ENCODE results near the gene HSPA12B. TPM values are rescaled to one million over a fixed set of nuclear protein-coding genes. Genes with fewer than 3 reads are reported as not detected.

HSPA12B gene
- polyA plus RNA-seq, 1 of the 3 experiments (the other 2 are of a cell fraction), result 0.46 TPM

DNA sequence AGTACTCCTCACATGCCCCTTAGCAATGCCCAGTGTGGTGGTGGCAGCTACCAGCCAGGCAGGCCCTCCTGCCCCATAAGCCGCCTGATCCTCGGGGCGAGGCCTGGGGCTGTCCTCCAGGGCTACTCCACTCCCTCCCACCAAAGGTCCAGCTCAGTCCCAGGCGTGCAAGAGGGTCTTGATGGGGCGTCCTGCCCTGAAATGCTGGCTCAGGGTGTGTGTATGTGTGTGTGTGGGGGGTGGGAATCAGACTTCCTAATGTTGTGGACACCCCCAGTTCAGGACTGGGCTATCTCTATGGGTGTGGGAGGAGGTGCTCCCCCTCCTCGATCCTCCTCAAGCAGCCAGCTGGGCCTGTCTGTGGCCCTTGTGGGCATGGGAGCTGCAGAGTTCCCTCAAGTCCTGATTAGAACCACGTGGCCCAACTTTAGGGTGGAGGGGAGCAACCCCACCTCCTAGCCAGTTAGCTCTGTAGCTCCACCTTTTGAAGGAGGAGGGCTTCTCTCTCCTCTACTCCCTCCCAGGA is 7.5 kb downstream of the HSPA12B start (continued):
- no peak for TF ChIP-seq EZH2phosphoT487 (IDR thresholded peaks at IDR 0.05; ENCODE audit: borderline replicate concordance, low read depth)
- TF ChIP-seq RCOR1 (IDR thresholded peaks at IDR 0.05; ENCODE audit: low read length), result no peak
- no peak for TF ChIP-seq SIN3A (IDR thresholded peaks at IDR 0.05; ENCODE audit: borderline replicate concordance, low read depth, low read length)
- TF ChIP-seq RXRA (IDR thresholded peaks at IDR 0.05; ENCODE audit: borderline replicate concordance, low read depth), result no peak

- Histone ChIP-seq H3K27me3 (ENCODE audit: insufficient read depth) (no peaks in the 10 kb centered on the region), H2AFZ (ENCODE audit: low read depth) (no peak overlapping the region), H3K9ac (no peak overlapping the region), H3K4me2 (no peak overlapping the region), H3K4me1 (ENCODE audit: control insufficient read depth in 1 of 2, insufficient read depth in 2 of 2, low read depth in 1 of 2, low read length in 1 of 2) (peaks cover 0 to 25% of the 10 kb centered on the region in 2 experiments; a peak in 1 of 4 replicates), H3K9me2 (no peaks in the 10 kb centered on the region), H3K4me3 (ENCODE audit: low read depth in 2 of 2, low read length in 1 of 2) (no peak overlapping the region), H3K36me3 (replicated peaks in 1 of 2; ENCODE audit: control insufficient read depth in 1 of 2, insufficient read depth in 2 of 2, low read length in 1 of 2) (no peaks in the 10 kb centered on the region), H3K27ac (ENCODE audit: low read depth in 2 of 2, low read length in 1 of 2) (no peak overlapping the region), H4K20me1 (ENCODE audit: insufficient read depth) (no peaks in the 10 kb centered on the region), H3F3A (replicated peaks; ENCODE audit: insufficient read depth) (no peaks in the 10 kb centered on the region), H3K79me2 (ENCODE audit: insufficient read depth) (no peaks in the 10 kb centered on the region), H3K9me3 (no peaks in the 10 kb centered on the region)
- WGBS (ENCODE audit: low lambda C conversion rate), result 84% methylated on average over 11 of the region's 15 CpGs
- ChIA-PET POLR2A (no interaction called here), CTCF (interaction anchor here (0.6 to 3.5 kb wide), 9 partner anchors 10 to 78 kb away, joined by 3 to 25 read pairs (median 6); no protein-coding TSS in a partner anchor)
- TF ChIP-seq RAD21 (IDR thresholded peaks at IDR 0.05; ENCODE audit: low read length) (no peak), JUND (IDR thresholded peaks at IDR 0.05) (no peak), TEAD4 (IDR thresholded peaks at IDR 0.05; ENCODE audit: borderline replicate concordance, insufficient read depth) (no peak), TAF1 (IDR thresholded peaks at IDR 0.05; ENCODE audit: borderline replicate concordance, low read depth, low read length) (no peak), MAX (IDR thresholded peaks at IDR 0.05; ENCODE audit: low read depth) (no peak), GABPA (IDR thresholded peaks at IDR 0.05; ENCODE audit: low read depth) (no peak), YY1 (IDR thresholded peaks at IDR 0.05; ENCODE audit: low read depth) (no peak), MXI1 (IDR thresholded peaks at IDR 0.05; ENCODE audit: low read depth, low read length) (no peak), CHD2 (IDR thresholded peaks at IDR 0.05; ENCODE audit: low read length, partially characterized antibody) (no peak), SIN3A (IDR thresholded peaks at IDR 0.05; ENCODE audit: borderline replicate concordance, low read depth, low read length) (no peak), TCF12 (IDR thresholded peaks at IDR 0.05) (no peak), MEF2A (IDR thresholded peaks at IDR 0.05; ENCODE audit: borderline replicate concordance, low read depth) (no peak), EZH2phosphoT487 (IDR thresholded peaks at IDR 0.05; ENCODE audit: borderline replicate concordance, low read depth) (no peak), NFIC (IDR thresholded peaks at IDR 0.05; ENCODE audit: borderline replicate concordance) (no peak)
- TF ChIP-seq, protein P1, sequence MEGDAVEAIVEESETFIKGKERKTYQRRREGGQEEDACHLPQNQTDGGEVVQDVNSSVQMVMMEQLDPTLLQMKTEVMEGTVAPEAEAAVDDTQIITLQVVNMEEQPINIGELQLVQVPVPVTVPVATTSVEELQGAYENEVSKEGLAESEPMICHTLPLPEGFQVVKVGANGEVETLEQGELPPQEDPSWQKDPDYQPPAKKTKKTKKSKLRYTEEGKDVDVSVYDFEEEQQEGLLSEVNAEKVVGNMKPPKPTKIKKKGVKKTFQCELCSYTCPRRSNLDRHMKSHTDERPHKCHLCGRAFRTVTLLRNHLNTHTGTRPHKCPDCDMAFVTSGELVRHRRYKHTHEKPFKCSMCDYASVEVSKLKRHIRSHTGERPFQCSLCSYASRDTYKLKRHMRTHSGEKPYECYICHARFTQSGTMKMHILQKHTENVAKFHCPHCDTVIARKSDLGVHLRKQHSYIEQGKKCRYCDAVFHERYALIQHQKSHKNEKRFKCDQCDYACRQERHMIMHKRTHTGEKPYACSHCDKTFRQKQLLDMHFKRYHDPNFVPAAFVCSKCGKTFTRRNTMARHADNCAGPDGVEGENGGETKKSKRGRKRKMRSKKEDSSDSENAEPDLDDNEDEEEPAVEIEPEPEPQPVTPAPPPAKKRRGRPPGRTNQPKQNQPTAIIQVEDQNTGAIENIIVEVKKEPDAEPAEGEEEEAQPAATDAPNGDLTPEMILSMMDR (IDR thresholded peaks at IDR 0.05), result no peak
- TF ChIP-seq, protein P2, sequence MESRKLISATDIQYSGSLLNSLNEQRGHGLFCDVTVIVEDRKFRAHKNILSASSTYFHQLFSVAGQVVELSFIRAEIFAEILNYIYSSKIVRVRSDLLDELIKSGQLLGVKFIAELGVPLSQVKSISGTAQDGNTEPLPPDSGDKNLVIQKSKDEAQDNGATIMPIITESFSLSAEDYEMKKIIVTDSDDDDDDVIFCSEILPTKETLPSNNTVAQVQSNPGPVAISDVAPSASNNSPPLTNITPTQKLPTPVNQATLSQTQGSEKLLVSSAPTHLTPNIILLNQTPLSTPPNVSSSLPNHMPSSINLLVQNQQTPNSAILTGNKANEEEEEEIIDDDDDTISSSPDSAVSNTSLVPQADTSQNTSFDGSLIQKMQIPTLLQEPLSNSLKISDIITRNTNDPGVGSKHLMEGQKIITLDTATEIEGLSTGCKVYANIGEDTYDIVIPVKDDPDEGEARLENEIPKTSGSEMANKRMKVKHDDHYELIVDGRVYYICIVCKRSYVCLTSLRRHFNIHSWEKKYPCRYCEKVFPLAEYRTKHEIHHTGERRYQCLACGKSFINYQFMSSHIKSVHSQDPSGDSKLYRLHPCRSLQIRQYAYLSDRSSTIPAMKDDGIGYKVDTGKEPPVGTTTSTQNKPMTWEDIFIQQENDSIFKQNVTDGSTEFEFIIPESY (IDR thresholded peaks at IDR 0.05; ENCODE audit: borderline replicate concordance, low read depth), result no peak
- TF ChIP-seq, protein P3, sequence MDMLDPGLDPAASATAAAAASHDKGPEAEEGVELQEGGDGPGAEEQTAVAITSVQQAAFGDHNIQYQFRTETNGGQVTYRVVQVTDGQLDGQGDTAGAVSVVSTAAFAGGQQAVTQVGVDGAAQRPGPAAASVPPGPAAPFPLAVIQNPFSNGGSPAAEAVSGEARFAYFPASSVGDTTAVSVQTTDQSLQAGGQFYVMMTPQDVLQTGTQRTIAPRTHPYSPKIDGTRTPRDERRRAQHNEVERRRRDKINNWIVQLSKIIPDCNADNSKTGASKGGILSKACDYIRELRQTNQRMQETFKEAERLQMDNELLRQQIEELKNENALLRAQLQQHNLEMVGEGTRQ (IDR thresholded peaks at IDR 0.05; ENCODE audit: borderline replicate concordance, low read depth, low read length), result no peak
- TF ChIP-seq, protein P4, sequence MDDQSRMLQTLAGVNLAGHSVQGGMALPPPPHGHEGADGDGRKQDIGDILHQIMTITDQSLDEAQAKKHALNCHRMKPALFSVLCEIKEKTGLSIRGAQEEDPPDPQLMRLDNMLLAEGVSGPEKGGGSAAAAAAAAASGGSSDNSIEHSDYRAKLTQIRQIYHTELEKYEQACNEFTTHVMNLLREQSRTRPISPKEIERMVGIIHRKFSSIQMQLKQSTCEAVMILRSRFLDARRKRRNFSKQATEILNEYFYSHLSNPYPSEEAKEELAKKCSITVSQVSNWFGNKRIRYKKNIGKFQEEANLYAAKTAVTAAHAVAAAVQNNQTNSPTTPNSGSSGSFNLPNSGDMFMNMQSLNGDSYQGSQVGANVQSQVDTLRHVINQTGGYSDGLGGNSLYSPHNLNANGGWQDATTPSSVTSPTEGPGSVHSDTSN (IDR thresholded peaks at IDR 0.05), result no peak
- no peak for DNase-seq
These were observed 8.3 kb downstream of the HSPA12B start for GRCh38 chr20:3740615-3741301.
